ENCODE results near the gene PREB. TPM values are rescaled to one million over a fixed set of nuclear protein-coding genes. Genes with fewer than 3 reads are reported as not detected.
A peak's percentile ranks its signal among the peaks of the same experiment; 100 is the strongest.

The PREB gene
- total and polyA plus RNA-seq, 2 of the 13 experiments (the other 11 are each of a cell fraction or from before 2014, with no cell fraction given): 112 to 192 TPM

GRCh38 chr2:27089111-27089954 is 45.1 kb downstream of the PREB start (continued):
- TF ChIP-seq ZNF318 (CRISPR knock-in tag; IDR thresholded peaks at IDR 0.05) (0 out of 2 replicates have a peak, but pooled peaks have one; percentile 39), ZIK1 (CRISPR knock-in tag; IDR thresholded peaks at IDR 0.05; ENCODE audit: borderline replicate concordance, low read depth) (no peak), ZHX2 (IDR thresholded peaks at IDR 0.05; ENCODE audit: low read depth) (no peak), ZHX2 (CRISPR knock-in tag; IDR thresholded peaks at IDR 0.05; ENCODE audit: borderline replicate concordance) (no peak), ZNF747 (CRISPR knock-in tag; IDR thresholded peaks at IDR 0.05; ENCODE audit: borderline replicate concordance) (no peak), ZNF615 (CRISPR knock-in tag; IDR thresholded peaks at IDR 0.05; ENCODE audit: borderline replicate concordance) (no peak), TEF (CRISPR knock-in tag; IDR thresholded peaks at IDR 0.05) (no peak), GZF1 (CRISPR knock-in tag; IDR thresholded peaks at IDR 0.05) (no peak), KLF11 (CRISPR knock-in tag; IDR thresholded peaks at IDR 0.05) (no peak), SMAD9 (CRISPR knock-in tag; IDR thresholded peaks at IDR 0.05) (no peak), ZNF709 (CRISPR knock-in tag; IDR thresholded peaks at IDR 0.05) (no peak), MTERF4 (CRISPR knock-in tag; IDR thresholded peaks at IDR 0.05) (no peak)

Data from HepG2 (cell line).